ENCODE results near the gene RUFY3.
"Not testable (repeated sequence)": the region's sequence is repeated elsewhere in the genome, so short reads cannot be mapped to it uniquely, and the experiment has no call there.

The RUFY3 gene

DNA sequence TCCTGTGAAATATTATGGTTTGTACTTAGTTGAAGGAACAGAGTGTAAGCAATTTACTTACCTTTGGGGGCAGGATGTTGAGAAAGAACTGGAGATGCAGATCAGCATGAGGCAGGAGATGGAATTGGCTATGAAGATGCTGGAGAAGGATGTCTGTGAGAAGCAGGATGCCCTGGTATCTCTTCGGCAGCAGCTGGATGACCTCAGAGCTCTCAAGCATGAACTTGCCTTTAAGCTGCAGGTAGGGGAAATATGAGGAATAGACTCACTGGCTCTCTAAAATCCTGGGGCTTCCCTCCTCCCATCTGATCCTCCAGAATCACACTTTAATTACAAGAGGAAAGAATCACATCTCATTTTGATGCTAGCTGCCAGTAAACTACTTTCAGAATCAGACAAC lies 67.0 kb downstream of the RUFY3 start:
- DNase-seq = no peak

DNA sequence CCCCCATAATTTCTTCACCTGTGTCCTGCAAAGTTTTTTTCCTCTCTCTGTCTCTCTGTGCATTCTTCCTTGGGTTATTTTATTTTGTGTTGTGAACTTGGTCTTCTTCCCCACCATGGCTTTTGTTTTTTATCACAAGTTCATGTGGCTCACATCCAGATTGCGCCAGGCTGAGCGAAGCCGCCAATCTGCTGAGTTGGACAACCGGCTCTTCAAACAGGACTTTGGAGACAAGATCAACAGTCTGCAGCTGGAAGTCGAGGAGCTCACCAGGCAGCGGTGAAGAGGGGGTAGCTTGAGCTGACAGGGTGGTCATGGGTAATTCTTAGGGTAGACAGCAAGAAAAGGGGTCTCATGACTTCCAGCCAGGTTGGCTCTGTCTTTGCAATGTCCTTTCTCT lies 71.9 kb downstream of the RUFY3 start:
- DNase-seq = no peak

GRCh38 chr4:70801265-70801809 lies 79.6 kb downstream of the RUFY3 start:
- no peak for DNase-seq

DNA sequence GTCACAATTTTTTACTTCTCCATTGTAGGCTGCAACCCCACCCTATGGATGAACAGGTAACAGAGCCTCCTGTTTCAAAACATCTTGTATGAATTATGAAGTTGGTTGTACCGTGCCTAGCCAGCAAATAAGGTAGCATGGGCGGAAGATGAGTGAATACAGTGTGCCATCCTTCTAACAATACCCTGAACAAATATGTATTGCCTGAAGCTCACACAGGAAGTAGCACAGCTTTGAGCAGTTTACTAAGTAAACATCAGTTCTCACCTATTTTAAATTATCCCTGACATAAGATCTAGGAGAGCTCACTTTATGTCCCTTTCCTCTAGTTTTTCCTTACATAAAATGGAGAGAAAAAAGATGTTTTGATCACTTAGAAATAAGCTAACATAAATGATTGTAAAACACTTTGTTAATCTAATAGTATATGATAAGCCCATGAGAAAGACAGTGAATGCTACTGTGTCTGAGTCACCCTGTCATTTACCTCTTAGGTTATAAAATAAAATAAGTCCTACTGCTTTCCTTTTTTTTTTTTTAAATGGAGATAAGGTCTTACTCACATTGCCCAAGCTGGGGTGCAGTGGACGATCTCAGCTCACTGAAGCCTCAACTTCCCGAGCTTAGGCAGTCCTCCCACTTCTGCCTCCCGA lies 81.3 kb downstream of the RUFY3 start:
- DNase-seq = no peak

DNA sequence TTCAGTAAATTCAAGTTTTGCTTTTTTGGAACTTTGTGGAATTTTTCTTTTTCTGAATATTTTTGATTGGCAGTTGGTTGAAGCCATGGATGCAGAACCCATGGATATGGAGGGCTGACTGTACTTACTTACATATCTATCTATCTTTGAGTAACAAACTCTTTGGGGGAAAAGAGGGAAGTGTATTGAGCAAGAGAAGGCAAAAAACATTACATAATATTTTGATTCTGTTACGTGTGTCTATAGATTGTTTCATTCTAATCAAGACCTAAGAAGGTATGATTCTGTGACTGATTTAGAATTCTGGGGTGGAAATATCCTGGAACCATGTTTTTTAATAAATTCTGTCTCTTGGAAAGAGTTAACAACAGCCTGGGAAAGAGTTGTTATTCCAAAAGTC lies 86.4 kb downstream of the RUFY3 start:
- no peak for DNase-seq

GRCh38 chr4:70815370-70815769 lies 93.6 kb downstream of the RUFY3 start:
- DNase-seq = no peak

- no peak for DNase-seq
Measured at GRCh38 chr4:70816894-70817293, 95.1 kb downstream of the RUFY3 start.

DNA sequence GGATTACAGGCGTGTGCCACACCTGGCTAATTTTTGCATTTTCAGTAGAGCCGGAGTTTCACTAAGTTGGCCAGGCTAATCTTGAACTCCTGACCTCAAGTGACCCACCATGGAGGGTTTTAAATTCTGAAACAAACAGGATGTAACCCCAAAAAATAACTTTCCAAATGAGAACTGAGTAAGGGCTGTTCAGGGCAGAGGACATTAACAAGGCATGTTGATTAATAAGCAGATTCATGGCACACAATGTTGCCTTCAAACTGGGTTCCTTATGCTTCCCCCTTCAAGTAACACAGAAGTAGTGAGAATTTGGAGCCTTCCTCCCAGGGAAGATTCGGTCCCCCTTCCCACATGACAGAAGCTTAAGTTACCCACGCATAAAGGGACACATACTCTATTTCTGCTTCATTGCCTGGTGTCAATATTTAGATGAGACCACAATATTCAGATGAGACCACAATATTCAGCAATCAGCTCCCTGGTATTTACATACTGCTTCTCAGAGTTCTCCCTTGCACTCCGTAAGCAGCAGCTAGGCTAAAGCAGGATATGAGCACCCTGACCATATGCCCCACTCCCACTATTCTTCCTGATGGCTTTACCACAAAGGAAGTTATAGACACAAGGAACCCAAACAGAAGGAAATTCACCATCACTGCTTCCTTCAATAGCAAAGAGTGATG lies 96.5 kb downstream of the RUFY3 start:
- DNase-seq = no peak

GRCh38 chr4:70818921-70819320 lies 97.2 kb downstream of the RUFY3 start:
- DNase-seq = no peak

GRCh38 chr4:70829015-70829414 lies 107.3 kb downstream of the RUFY3 start:
- DNase-seq = no peak

DNA sequence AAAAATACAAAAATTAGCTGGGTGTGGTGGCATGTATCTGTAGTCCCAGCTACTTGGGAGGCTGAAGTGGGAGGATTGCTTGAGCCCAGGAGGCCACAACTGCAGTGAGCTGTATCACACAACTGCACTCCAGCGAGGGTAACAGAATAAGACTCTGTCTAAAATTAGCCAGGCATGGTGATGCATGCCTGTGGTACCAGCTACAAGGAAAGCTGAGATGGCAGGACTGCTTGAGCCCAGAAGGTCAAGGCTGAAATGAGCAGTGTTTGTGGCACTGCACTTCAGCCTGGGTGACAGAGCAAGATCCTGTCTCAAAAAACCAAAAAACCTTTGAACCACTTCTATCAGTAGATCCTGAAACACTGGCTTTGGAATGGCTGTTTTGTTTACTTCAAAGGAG lies 107.7 kb downstream of the RUFY3 start:
- no peak for DNase-seq

DNA sequence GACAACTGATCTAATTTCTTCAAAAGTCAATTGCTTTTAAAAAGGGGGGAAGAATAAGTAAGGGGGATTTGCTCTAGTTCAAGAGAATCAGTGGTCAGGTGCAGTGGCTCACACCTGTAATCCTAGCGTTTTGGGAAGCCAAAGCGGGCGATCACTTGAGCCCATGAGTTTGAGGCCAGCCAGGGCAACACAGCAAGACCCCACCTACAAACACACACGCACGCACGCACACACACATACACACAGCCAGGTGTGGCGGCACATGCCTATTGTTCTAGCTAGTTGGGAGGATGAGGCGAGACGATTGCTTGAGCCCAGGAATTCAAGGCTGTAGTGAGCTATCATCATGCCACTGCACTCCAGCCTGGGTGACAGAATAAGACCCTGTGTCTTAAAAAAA lies 108.3 kb downstream of the RUFY3 start:
- DNase-seq = no peak

GRCh38 chr4:70831293-70831692 lies 109.5 kb downstream of the RUFY3 start:
- no peak for DNase-seq

GRCh38 chr4:70833675-70834074 lies 111.9 kb downstream of the RUFY3 start:
- DNase-seq = no peak

DNA sequence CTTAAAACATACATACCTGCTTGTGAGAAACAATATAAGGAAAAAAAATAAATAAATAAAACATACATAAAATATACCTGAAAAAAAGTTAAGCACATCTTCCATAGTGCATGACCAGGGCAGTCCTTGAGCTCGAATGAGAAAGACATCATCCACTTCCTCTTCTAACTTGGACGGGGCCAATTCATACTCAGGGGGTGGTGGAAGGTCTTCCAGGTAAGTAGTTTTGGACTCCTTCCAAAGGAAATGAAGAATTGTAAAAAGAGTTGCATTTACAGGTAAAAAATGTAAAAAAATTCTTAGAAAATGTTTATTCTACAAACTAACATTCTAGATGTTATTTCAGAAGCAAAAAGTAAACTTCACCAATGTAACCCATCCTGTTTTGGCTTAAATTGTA lies 114.3 kb downstream of the RUFY3 start:
- no peak for DNase-seq

- no peak for DNase-seq
Measured at GRCh38 chr4:70838204-70838603, 116.4 kb downstream of the RUFY3 start.

- DNase-seq = peak; percentile 16 to 52
Measured at GRCh38 chr4:70838666-70839588, 117.2 kb downstream of the RUFY3 start.

DNA sequence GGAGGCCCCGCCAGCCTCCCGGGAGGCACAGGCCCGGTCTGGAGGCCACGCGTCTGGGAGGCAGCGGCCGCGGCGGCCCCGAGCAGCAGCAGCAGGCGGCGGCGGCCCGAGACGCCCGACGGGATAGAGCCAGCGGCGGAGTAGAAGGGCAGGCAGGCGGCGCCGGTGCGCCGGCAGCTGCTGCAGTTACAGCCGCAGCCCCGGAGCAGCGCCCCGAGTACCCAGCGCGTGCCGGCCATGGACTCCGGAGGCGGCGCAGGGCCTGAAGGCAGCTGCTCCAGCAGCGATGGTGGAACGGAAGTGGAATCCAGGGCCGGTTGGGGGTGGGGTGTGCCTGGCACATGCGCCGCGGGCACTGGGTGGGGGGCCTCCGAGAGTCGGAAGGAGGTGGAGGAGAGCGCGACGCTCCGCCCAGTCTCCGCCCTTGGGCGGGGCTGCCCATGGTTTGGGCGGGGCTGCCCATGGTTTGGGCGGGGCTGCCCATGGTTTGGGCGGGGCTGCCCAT lies 117.9 kb downstream of the RUFY3 start, which contains the start of gene GRSF1:
GRSF1 (minus strand) TSS at position 302 of the 505 bp plus-strand sequence; CDS start at position 239, 63 bp downstream.
- DNase-seq = peak; percentile 42 to 92

DNA sequence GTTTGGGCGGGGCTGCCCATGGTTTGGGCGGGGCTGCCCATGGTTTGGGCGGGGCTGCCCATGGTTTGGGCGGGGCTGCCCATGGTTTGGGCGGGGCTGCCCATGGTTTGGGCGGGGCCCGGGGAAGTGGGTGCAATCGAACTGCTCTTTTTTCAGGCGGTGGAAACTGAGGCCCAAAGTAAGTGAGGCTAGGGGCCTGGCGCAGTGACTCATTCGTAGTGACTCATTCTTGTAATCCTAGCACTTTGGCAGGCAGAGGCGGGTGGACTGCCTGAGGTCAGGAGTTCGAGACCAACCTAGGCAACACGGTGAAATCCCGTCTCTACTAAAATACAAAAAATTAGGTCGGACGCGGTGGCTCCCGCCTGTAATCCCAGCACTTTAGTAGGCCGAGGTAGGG lies 118.4 kb downstream of the RUFY3 start:
- DNase-seq = peak in 1 of 2 experiments; percentile 36

DNA sequence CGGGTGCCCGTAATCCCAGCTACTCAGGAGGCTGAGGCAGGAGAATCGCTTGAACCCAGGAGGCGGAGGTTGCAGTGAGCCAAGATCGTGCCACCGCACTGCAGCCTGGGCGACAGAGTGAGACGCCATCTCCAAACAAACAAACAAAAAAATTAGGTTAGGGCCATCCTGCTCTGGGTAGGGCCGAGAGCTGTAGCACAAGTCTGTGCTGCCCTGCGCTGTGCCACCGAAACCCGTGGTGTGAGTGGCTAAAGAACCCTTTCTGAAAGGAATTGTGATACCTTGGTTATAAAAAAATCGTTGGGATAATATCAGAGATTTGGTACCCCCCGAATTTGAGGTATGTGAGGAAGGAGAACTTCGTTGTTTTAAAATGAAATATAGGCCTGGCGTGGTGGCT lies 118.9 kb downstream of the RUFY3 start:
- DNase-seq = not testable (repeated sequence)

GRCh38 chr4:70841211-70841610 lies 119.4 kb downstream of the RUFY3 start:
- DNase-seq = no peak

- no peak for DNase-seq
Measured at GRCh38 chr4:70841951-70842350, 120.2 kb downstream of the RUFY3 start.

Data from NCI-H446 (cell line).